Left lung (tissue), 10 donors: ENCODE data around the gene PGAP1. TPM values are rescaled to one million over a fixed set of nuclear protein-coding genes. Genes with fewer than 3 reads are reported as not detected.
"Not testable (repeated sequence)": the region's sequence is repeated elsewhere in the genome, so short reads cannot be mapped to it uniquely, and the experiment has no call there.

Experiments
- ATAC-seq: fragments of 200-7000 bp; cut with Tn5 transposase; one replicate; pipeline ENCODE4 v1.9.1; 2020; ENCODE audit warnings: moderate library complexity
- DNase-seq, 4 donors: peaks; one replicate each; pipeline ENCODE4 v3.0.0-alpha.2; 2013 to 2020
- H3K27ac ChIP-seq, 2 donors: fragments of 200-600 bp; sonication (generic) in 1 of 2; one replicate each; pipeline versions ENCODE4 v1.5.0 to v1.8.0; 2020 to 2021
- H3K27me3 ChIP-seq, 2 donors: fragments of 200-600 bp; sonication (generic) in 1 of 2; one replicate each; pipeline versions ENCODE4 v1.5.0 to v1.8.0; 2020 to 2021
- H3K36me3 ChIP-seq, 2 donors: fragments of 200-600 bp; sonication (generic) in 1 of 2; one replicate each; pipeline versions ENCODE4 v1.5.0 to v1.8.0; 2020 to 2021
- H3K4me1 ChIP-seq, 2 donors: fragments of 200-600 bp; one replicate each; pipeline ENCODE4 v1.8.0; 2021
- H3K4me3 ChIP-seq, 2 donors: fragments of 200-600 bp; sonication (generic) in 1 of 2; one replicate each; pipeline versions ENCODE4 v1.5.0 to v1.8.0; 2020 to 2021; ENCODE audit warnings: mild to moderate bottlenecking in 1 of 2
- H3K9me3 ChIP-seq, 2 donors: fragments of 200-600 bp; sonication (generic) in 1 of 2; one replicate each; pipeline versions ENCODE4 v1.5.0 to v1.8.0; 2020 to 2021
- intact Hi-C, 2 donors: fragments of 100-400 bp; cut with DNase I; formaldehyde crosslinking; loops; one replicate each; pipeline versions ENCODE4 v1.11.2 to v1.14.2; 2022
- polyA plus RNA-seq, 6 donors: library from polyadenylated mRNA; unstranded; fragments of 120-200 nt; gene quantifications; one replicate each; pipeline ENCODE4 v1.2.1, GENCODE V29; 2013; ENCODE audit not compliant: insufficient read length in 6 of 6
- total RNA-seq, 2 donors: library from RNA; stranded (reverse); fragmentation: NEBNext Ultra II Directional; extraction: Animal tissue kit (Norgen Biotek cat#: 25700); gene quantifications; one replicate each; pipeline ENCODE4 v1.2.1, GENCODE V29; 2021
- TF ChIP-seq, protein P1 (sequence below), 2 donors: fragments of 200-600 bp; sonication (generic) in 1 of 2; IDR thresholded peaks; one replicate each; pipeline versions ENCODE4 v1.5.0 to v1.8.0; 2021; ENCODE audit warnings: antibody characterized with exemption in 2 of 2
- donor health status: DM: no; HTN: yes; CAD: no.
- donor health status: DM: no; HTN: no; CAD: no.

PGAP1 gene
- total and polyA plus RNA-seq, 8 donors = 12.1 to 34.6 (median 26.7) TPM

DNA sequence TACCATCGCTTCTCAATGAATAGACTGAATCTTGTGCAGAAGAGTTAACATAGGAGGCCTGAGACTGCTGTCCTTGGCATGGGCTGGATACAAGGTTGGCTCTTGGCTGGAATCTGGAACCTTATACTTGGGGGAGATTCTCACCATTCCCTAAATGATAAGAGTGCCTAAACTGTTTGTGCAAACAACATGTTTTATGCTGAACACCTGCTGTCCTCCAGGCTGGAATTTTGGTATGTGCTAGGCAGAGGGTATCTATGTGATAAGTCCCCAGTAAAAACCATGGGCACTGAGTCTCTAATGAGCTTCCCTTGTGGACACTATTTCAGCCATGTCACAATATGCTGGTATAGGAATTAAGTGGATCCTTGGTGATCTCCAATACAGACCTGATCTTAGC is 12.8 kb downstream of the PGAP1 start:
- ATAC-seq = no peak
- H3K4me3 ChIP-seq = no peak overlapping the region
- intact Hi-C loops = no loop called here
- no peaks in the 10 kb centered on the region for H3K27me3 ChIP-seq
- H3K36me3 ChIP-seq = peaks cover 0 to 14% of the 10 kb centered on the region in 2 donors
- no peaks in the 10 kb centered on the region for H3K9me3 ChIP-seq
- no peaks in the 10 kb centered on the region for H3K4me1 ChIP-seq
- no peak overlapping the region for H3K27ac ChIP-seq
- TF ChIP-seq, protein P1, sequence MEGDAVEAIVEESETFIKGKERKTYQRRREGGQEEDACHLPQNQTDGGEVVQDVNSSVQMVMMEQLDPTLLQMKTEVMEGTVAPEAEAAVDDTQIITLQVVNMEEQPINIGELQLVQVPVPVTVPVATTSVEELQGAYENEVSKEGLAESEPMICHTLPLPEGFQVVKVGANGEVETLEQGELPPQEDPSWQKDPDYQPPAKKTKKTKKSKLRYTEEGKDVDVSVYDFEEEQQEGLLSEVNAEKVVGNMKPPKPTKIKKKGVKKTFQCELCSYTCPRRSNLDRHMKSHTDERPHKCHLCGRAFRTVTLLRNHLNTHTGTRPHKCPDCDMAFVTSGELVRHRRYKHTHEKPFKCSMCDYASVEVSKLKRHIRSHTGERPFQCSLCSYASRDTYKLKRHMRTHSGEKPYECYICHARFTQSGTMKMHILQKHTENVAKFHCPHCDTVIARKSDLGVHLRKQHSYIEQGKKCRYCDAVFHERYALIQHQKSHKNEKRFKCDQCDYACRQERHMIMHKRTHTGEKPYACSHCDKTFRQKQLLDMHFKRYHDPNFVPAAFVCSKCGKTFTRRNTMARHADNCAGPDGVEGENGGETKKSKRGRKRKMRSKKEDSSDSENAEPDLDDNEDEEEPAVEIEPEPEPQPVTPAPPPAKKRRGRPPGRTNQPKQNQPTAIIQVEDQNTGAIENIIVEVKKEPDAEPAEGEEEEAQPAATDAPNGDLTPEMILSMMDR (IDR thresholded peaks at IDR 0.05) = no peak
- DNase-seq = no peak

DNA sequence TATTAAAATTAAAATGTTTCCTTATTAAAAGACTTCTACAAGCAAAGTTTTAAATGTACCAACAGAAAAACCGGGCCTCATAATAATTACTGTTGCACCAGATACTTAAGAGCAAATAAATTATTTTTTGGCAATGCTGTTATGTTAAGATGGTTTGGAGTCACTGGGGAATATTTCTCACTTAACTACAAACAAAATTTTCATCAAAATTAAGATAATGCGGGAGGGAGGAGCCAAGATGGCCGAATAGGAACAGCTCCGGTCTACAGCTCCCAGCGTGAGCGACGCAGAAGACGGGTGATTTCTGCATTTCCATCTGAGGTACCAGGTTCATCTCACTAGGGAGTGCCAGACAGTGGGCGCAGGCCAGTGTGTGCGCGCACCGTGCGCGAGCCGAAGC is 21.1 kb downstream of the PGAP1 start:
- H3K27ac ChIP-seq, ATAC-seq, H3K36me3 ChIP-seq, H3K4me1 ChIP-seq, H3K4me3 ChIP-seq, H3K27me3 ChIP-seq, DNase-seq, H3K9me3 ChIP-seq, intact Hi-C loops: not testable (repeated sequence)

DNA sequence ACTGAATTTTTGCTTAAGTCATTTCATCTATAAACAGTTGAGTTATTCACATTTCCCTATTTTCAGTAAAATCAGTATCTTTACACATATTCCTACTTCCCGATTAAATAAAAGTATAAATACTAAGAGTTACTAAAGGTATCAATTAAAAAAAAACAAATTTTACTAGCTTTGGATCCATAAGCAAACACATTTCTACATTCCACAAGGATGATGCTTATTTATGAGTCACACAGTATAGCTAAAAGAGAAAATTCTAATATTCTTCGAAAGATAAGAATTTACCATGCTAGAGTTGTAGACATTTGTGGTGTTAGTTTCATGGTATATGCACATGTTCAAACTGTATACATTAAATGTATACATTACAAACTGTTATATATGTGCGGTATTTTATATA is 23.7 kb downstream of the PGAP1 start:
- Histone ChIP-seq H3K4me1 (no peaks in the 10 kb centered on the region), H3K9me3 (no peaks in the 10 kb centered on the region), H3K27ac (no peak overlapping the region), H3K4me3 (no peak overlapping the region), H3K36me3 (peaks cover 0 to 2% of the 10 kb centered on the region in 2 donors), H3K27me3 (no peaks in the 10 kb centered on the region)
- TF ChIP-seq, protein P1 (IDR thresholded peaks at IDR 0.05) = no peak
- ATAC-seq = no peak
- intact Hi-C loops = no loop called here
- no peak for DNase-seq

DNA sequence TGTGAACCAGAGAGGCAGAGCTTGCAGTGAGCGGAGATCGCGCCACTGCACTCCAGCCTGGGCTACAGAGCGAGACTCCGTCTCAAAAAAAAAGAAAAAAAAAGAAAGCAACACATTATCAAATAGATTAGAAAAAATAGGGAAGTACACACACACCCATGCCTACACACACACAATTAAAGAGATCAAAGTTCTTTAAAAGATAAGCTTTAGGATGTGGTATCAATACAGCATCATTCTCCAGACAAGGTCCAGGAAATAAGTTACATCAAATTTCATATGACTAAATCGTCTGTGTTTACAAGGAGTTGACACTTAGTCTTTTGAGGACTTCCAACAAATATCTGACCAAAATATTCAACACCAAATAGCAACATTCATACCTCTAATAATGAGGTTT is 25.7 kb downstream of the PGAP1 start:
- Histone ChIP-seq H3K27me3 (no peaks in the 10 kb centered on the region), H3K27ac (no peak overlapping the region), H3K36me3 (peaks cover 0 to 10% of the 10 kb centered on the region in 2 donors), H3K4me3 (no peak overlapping the region), H3K9me3 (no peaks in the 10 kb centered on the region), H3K4me1 (no peaks in the 10 kb centered on the region)
- intact Hi-C loops = no loop called here
- TF ChIP-seq, protein P1 (IDR thresholded peaks at IDR 0.05) = no peak
- ATAC-seq (no peak), DNase-seq (no peak)

DNA sequence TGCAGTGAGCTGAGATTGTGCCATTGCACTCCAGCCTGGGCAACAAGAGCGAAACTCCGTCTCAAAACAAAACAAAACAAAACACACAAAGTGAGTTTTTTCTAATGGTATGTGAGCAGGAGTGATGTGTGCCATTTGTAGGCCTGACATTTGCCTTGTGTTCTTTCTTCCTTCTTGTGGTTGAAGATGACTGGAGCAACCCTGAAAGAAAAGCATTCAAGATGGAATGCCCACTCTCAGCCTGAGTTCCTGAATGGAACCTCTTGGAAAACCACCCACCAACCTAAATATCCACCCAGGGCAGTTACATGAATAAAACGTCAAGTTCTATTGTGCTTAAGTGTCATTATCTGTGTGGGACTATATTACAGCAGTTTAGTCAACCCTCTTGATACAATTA is 26.5 kb downstream of the PGAP1 start:
- Histone ChIP-seq H3K4me1 (no peaks in the 10 kb centered on the region), H3K27ac (no peak overlapping the region), H3K27me3 (no peaks in the 10 kb centered on the region), H3K36me3 (peaks cover 0 to 10% of the 10 kb centered on the region in 2 donors), H3K4me3 (no peak overlapping the region), H3K9me3 (no peaks in the 10 kb centered on the region)
- intact Hi-C loops = no loop called here
- ATAC-seq = no peak
- no peak for DNase-seq
- TF ChIP-seq, protein P1 (IDR thresholded peaks at IDR 0.05) = no peak

DNA sequence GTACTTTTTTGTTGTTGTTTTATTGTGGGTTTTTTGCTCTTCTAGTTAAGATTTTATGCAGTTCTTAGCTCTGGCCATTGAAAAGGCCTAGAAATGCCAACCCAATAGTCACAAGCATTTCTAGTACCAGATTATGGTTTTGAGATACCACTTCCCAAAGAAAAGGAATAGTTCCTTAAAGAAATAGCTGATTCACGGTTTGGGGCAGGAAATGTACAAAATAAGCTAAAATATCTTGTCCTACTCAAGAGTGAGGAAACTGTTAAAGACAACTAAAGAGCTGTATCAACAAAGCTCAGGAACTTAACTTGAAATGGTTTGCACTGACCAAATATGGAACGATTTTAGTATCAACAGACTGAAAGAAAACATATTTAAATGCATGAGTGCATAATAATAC is 35.4 kb downstream of the PGAP1 start:
- no peaks in the 10 kb centered on the region for H3K4me1 ChIP-seq
- H3K4me3 ChIP-seq = no peak overlapping the region
- TF ChIP-seq, protein P1 (IDR thresholded peaks at IDR 0.05) = no peak
- H3K27me3 ChIP-seq = no peaks in the 10 kb centered on the region
- no peak for ATAC-seq
- H3K36me3 ChIP-seq = no peaks in the 10 kb centered on the region
- intact Hi-C loops = no loop called here
- H3K9me3 ChIP-seq = no peaks in the 10 kb centered on the region
- DNase-seq = no peak
- H3K27ac ChIP-seq = no peak overlapping the region
